WERI-Rb-1 (cell line): Measurements from ENCODE around the gene ADAM22.
"Not testable (repeated sequence)": the region's sequence is repeated elsewhere in the genome, so short reads cannot be mapped to it uniquely, and the experiment has no call there.

Experiments used
- DNase-seq: peaks from one replicate; pipeline ENCODE4 v3.0.0-alpha.2; 2020
- H3K27ac ChIP-seq: fragments of 250-450 bp; sonication (Bioruptor Pico); 2 replicates; pipeline ENCODE4 v1.5.1; 2020; ENCODE audit warnings: mild to moderate bottlenecking, moderate library complexity
- H3K27me3 ChIP-seq: fragments of 250-450 bp; sonication (Bioruptor Pico); 2 replicates; pipeline ENCODE4 v1.5.1; 2021; ENCODE audit warnings: mild to moderate bottlenecking, low read depth, moderate library complexity; ENCODE audit not compliant: insufficient read depth, severe bottlenecking
- H3K36me3 ChIP-seq: fragments of 250-450 bp; sonication (Bioruptor Pico); 2 replicates; pipeline ENCODE4 v1.5.1; 2020; ENCODE audit warnings: mild to moderate bottlenecking, moderate library complexity
- H3K4me3 ChIP-seq: 2 replicates; pipeline ENCODE4 v1.5.1; 2011; ENCODE audit warnings: low read depth, mild to moderate bottlenecking, control low read depth, low read length
- H3K9me3 ChIP-seq: fragments of 250-450 bp; sonication (Bioruptor Pico); 2 replicates; pipeline ENCODE4 v1.5.1; 2021; ENCODE audit warnings: mild to moderate bottlenecking, moderate library complexity; ENCODE audit not compliant: severe bottlenecking
- CTCF ChIP-seq: IDR thresholded peaks from 2 replicates; pipeline ENCODE4 v1.5.1; 2011; ENCODE audit warnings: low read depth, mild to moderate bottlenecking, control low read depth, inconsistent platforms, low read length

ADAM22 gene

GRCh38 chr7:87933953-87934698, at the start of gene ADAM22:
Gene ADAM22 (plus strand): TSS chr7:87934251. CDS start chr7:87934466, 215 bp downstream.
- Histone ChIP-seq H3K9me3 (no peaks in the 10 kb centered on the region), H3K27ac (peak within 1 kb of the TSS; percentile 80)
- TF ChIP-seq CTCF, result no peak

GRCh38 chr7:87885018-87885417, 49.0 kb upstream of the ADAM22 start:
- TF ChIP-seq CTCF, result no peak
- Histone ChIP-seq H3K36me3 (peaks cover 84% of the 10 kb centered on the region), H3K9me3 (no peaks in the 10 kb centered on the region), H3K27me3 (no peaks in the 10 kb centered on the region), H3K4me3 (no peak overlapping the region), H3K27ac (no peak overlapping the region)
- no peak for DNase-seq

More at GRCh38 chr7:87933953-87934698, at the start of gene ADAM22:
- peak within 1 kb of the TSS; percentile 74 for H3K4me3 ChIP-seq
- H3K27me3 ChIP-seq, result no peaks in the 10 kb centered on the region
- H3K36me3 ChIP-seq, result no peaks in the 10 kb centered on the region; the same call in 1 of the 2 replicates
- DNase-seq, result peak; percentile 96

- H3K27ac ChIP-seq, result no peak overlapping the region
- H3K27me3 ChIP-seq, result no peaks in the 10 kb centered on the region
- no peak for DNase-seq
- no peak for TF ChIP-seq CTCF
- H3K4me3 ChIP-seq, result no peak overlapping the region
- no peaks in the 10 kb centered on the region for H3K9me3 ChIP-seq
- H3K36me3 ChIP-seq, result peaks cover 76% of the 10 kb centered on the region
Observed at GRCh38 chr7:87886875-87887274, 47.2 kb upstream of the ADAM22 start.

- no peak overlapping the region for H3K27ac ChIP-seq
- DNase-seq, result no peak
- TF ChIP-seq CTCF, result no peak
- H3K27me3 ChIP-seq, result no peaks in the 10 kb centered on the region
- no peak overlapping the region for H3K4me3 ChIP-seq
- peaks cover 85% of the 10 kb centered on the region for H3K36me3 ChIP-seq
- H3K9me3 ChIP-seq, result no peaks in the 10 kb centered on the region
Observed at GRCh38 chr7:87895363-87895762, 38.7 kb upstream of the ADAM22 start.

- H3K36me3 ChIP-seq, result peaks cover 95% of the 10 kb centered on the region
- TF ChIP-seq CTCF, result no peak
- no peaks in the 10 kb centered on the region for H3K9me3 ChIP-seq
- H3K4me3 ChIP-seq, result no peak overlapping the region
- H3K27ac ChIP-seq, result no peak overlapping the region
- H3K27me3 ChIP-seq, result no peaks in the 10 kb centered on the region
- no peak for DNase-seq
Observed at GRCh38 chr7:87899255-87899654, 34.8 kb upstream of the ADAM22 start.

GRCh38 chr7:87907136-87907906, 26.7 kb upstream of the ADAM22 start:
- H3K4me3 ChIP-seq, H3K9me3 ChIP-seq, H3K27me3 ChIP-seq, DNase-seq, H3K27ac ChIP-seq: not testable (repeated sequence)
- peaks cover 43% of the 10 kb centered on the region for H3K36me3 ChIP-seq

GRCh38 chr7:87908814-87909213, 25.2 kb upstream of the ADAM22 start:
- not testable (repeated sequence) for DNase-seq, H3K27me3 ChIP-seq

More at GRCh38 chr7:87908814-87909213, 25.2 kb upstream of the ADAM22 start:
- H3K27ac ChIP-seq, H3K4me3 ChIP-seq, H3K9me3 ChIP-seq: not testable (repeated sequence)
- H3K36me3 ChIP-seq, result peaks cover 30% of the 10 kb centered on the region
